ENCODE data around the gene ERFE.

Gene ERFE

GRCh38 chr2:238126775-238127164 is 32.0 kb upstream of the ERFE start:
- DNase-seq = no peak

GRCh38 chr2:238127165-238128060 is 31.4 kb upstream of the ERFE start:
- no peak for DNase-seq

GRCh38 chr2:238128061-238128440 is 30.7 kb upstream of the ERFE start:
- DNase-seq = no peak

GRCh38 chr2:238128534-238129001 is 30.2 kb upstream of the ERFE start:
- DNase-seq = no peak

GRCh38 chr2:238129166-238130010 is 29.4 kb upstream of the ERFE start:
- DNase-seq = no peak

GRCh38 chr2:238130111-238130695 is 28.6 kb upstream of the ERFE start:
- no peak for DNase-seq

GRCh38 chr2:238130696-238131628 is 27.8 kb upstream of the ERFE start:
- DNase-seq = no peak

GRCh38 chr2:238131761-238132462 is 26.9 kb upstream of the ERFE start:
- DNase-seq = no peak

- no peak for DNase-seq
Measured at GRCh38 chr2:238132463-238133450, 26.0 kb upstream of the ERFE start.

- no peak for DNase-seq
Measured at GRCh38 chr2:238133499-238134392, 25.0 kb upstream of the ERFE start.

- DNase-seq = no peak
Measured at GRCh38 chr2:238134393-238134785, 24.4 kb upstream of the ERFE start.

GRCh38 chr2:238135601-238136150 is 23.1 kb upstream of the ERFE start:
- DNase-seq = no peak

- DNase-seq = no peak
Measured at GRCh38 chr2:238136820-238137537, 21.8 kb upstream of the ERFE start.

GRCh38 chr2:238137885-238138284 is 20.9 kb upstream of the ERFE start:
- DNase-seq = no peak

GRCh38 chr2:238138331-238139195 is 20.2 kb upstream of the ERFE start, which contains the start of gene KLHL30:
Gene KLHL30, plus strand, starts transcription at chr2:238138668. Its CDS starts 2,087 bp downstream, at chr2:238140755.
- DNase-seq = no peak

- no peak for DNase-seq
Measured at GRCh38 chr2:238139196-238140039, 19.4 kb upstream of the ERFE start.

Data from bone marrow (tissue), 2 donors.